Activated CD4-positive, alpha-beta T cell treated with anti-CD3 and anti-CD28 coated beads for 36 hours (primary cell): Measurements from ENCODE around the gene SLC35G3. TPM values are rescaled to one million over a fixed set of nuclear protein-coding genes. Genes with fewer than 3 reads are reported as not detected.
"Not testable (repeated sequence)": the region's sequence is repeated elsewhere in the genome, so short reads cannot be mapped to it uniquely, and the experiment has no call there.

Experiments
- ATAC-seq: fragments of 200-7000 bp; cut with Tn5 transposase; one replicate; pipeline ENCODE4 v1.10.0; 2021; ENCODE audit warnings: mild to moderate bottlenecking, moderate library complexity
- CTCF ChIA-PET: fragments of 350-600 bp; sonication (Branson Sonifier 250); formaldehyde crosslinking; loops from one replicate; lab custom pipeline; 2021; ENCODE audit warnings: antibody characterized with exemption; lab: Charles Lee
- POLR2A ChIA-PET: fragments of 350-600 bp; sonication (Branson Sonifier 250); formaldehyde crosslinking; loops from one replicate; lab custom pipeline; 2021; ENCODE audit warnings: antibody characterized with exemption, inconsistent platforms; lab: Charles Lee
- DNase-seq: peaks from one replicate; pipeline ENCODE4 v3.0.0-alpha.2; 2020
- H3K27ac Mint-ChIP-seq: one replicate; pipeline ENCODE4 v1.8.0; 2021; ENCODE audit warnings: mixed read lengths
- H3K27me3 Mint-ChIP-seq: one replicate; pipeline ENCODE4 v1.8.0; 2021; ENCODE audit warnings: mixed read lengths
- H3K36me3 Mint-ChIP-seq: one replicate; pipeline ENCODE4 v1.8.0; 2021; ENCODE audit warnings: low read depth, mixed read lengths
- H3K4me1 Mint-ChIP-seq: one replicate; pipeline ENCODE4 v1.8.0; 2021; ENCODE audit warnings: mixed read lengths
- H3K4me3 Mint-ChIP-seq: one replicate; pipeline ENCODE4 v1.8.0; 2021; ENCODE audit warnings: mild to moderate bottlenecking, moderate library complexity, mixed read lengths
- H3K9me3 Mint-ChIP-seq: one replicate; pipeline ENCODE4 v1.8.0; 2021; ENCODE audit warnings: low read depth, mixed read lengths
- intact Hi-C, 2 experiments: fragments of 100-400 bp; cut with DNase I in 1 of 2; cut with micrococcal nuclease in 1 of 2; formaldehyde crosslinking; loops; one replicate each; pipeline versions ENCODE4 v1.14.2 to v1.15.1; 2022 to 2024; cut with DNase I, micrococcal nuclease
- total RNA-seq, 2 experiments: library from RNA; stranded (reverse); gene quantifications; one replicate each; pipeline ENCODE4 v1.2.3, GENCODE V29; 2021

The SLC35G3 gene
- total RNA-seq, 2 experiments from 2014 or later: not detected

GRCh38 chr17:35187481-35187880 is 6.7 kb downstream of the SLC35G3 start:
- H3K27me3 Mint-ChIP-seq: no peaks in the 10 kb centered on the region
- no peak for DNase-seq
- H3K4me1 Mint-ChIP-seq: peaks cover 73% of the 10 kb centered on the region
- peaks cover 2% of the 10 kb centered on the region for H3K9me3 Mint-ChIP-seq
- H3K36me3 Mint-ChIP-seq: no peaks in the 10 kb centered on the region
- no peak overlapping the region for H3K4me3 Mint-ChIP-seq
- no peak for ATAC-seq
- intact Hi-C loops: no loop called here
- ChIA-PET POLR2A (no interaction called here), CTCF (interaction anchor here (1.2 kb wide), 1 partner anchor 9 kb away, joined by 3 read pairs; no protein-coding TSS in a partner anchor)
- H3K27ac Mint-ChIP-seq: no peak overlapping the region

GRCh38 chr17:35185849-35186248 is 8.3 kb downstream of the SLC35G3 start:
- Mint-ChIP-seq H3K9me3 (peaks cover 2% of the 10 kb centered on the region), H3K4me3 (no peak overlapping the region), H3K36me3 (no peaks in the 10 kb centered on the region), H3K27ac (no peak overlapping the region), H3K27me3 (no peaks in the 10 kb centered on the region), H3K4me1 (peaks cover 64% of the 10 kb centered on the region)
- intact Hi-C loops: no loop called here
- CTCF ChIA-PET: interaction anchor here (0.5 to 1.2 kb wide), 4 partner anchors 11 to 355 kb away, joined by 3 to 7 read pairs (median 4); no protein-coding TSS in a partner anchor
- POLR2A ChIA-PET: interaction anchor here (1.0 kb wide), 1 partner anchor 57 kb away, joined by 3 read pairs; the partner anchor contains the start of gene SLFN5
- peak; percentile 39 for DNase-seq
- peak; percentile 76 for ATAC-seq

- Mint-ChIP-seq H3K4me1 (peaks cover 57% of the 10 kb centered on the region), H3K4me3 (no peak overlapping the region), H3K36me3 (no peaks in the 10 kb centered on the region), H3K27ac (no peak overlapping the region), H3K27me3 (no peaks in the 10 kb centered on the region), H3K9me3 (no peaks in the 10 kb centered on the region)
- ATAC-seq: no peak
- no peak for DNase-seq
- intact Hi-C loops: no loop called here
- CTCF ChIA-PET: interaction anchor here (0.7 to 1.1 kb wide), 6 partner anchors 16 to 204 kb away, joined by 3 to 4 read pairs (median 4); no protein-coding TSS in a partner anchor
- POLR2A ChIA-PET: interaction anchor here (0.6 kb wide), 1 partner anchor 202 kb away, joined by 4 read pairs; no protein-coding TSS in a partner anchor
Measured at GRCh38 chr17:35184274-35184673, 9.9 kb downstream of the SLC35G3 start.

GRCh38 chr17:35183332-35183731 is 10.9 kb downstream of the SLC35G3 start:
- CTCF ChIA-PET: interaction anchor here (0.7 to 1.1 kb wide), 6 partner anchors 15 to 205 kb away, joined by 3 to 4 read pairs (median 4); no protein-coding TSS in a partner anchor
- peaks cover 52% of the 10 kb centered on the region for H3K4me1 Mint-ChIP-seq

GRCh38 chr17:35179379-35179778 is 14.8 kb downstream of the SLC35G3 start:
- intact Hi-C loops: loop anchor here in 1 of 2 experiments (5.0 kb wide), 1 partner anchor 33 kb away; no protein-coding TSS in a partner anchor
- Mint-ChIP-seq H3K4me1 (peaks cover 60% of the 10 kb centered on the region), H3K27ac (peak overlapping the region; percentile 51)
- CTCF ChIA-PET, POLR2A ChIA-PET, DNase-seq, H3K9me3 Mint-ChIP-seq, ATAC-seq, H3K36me3 Mint-ChIP-seq, H3K27me3 Mint-ChIP-seq, H3K4me3 Mint-ChIP-seq: not testable (repeated sequence)

More at GRCh38 chr17:35183332-35183731, 10.9 kb downstream of the SLC35G3 start:
- peak; percentile 45 for DNase-seq
- H3K9me3 Mint-ChIP-seq: no peaks in the 10 kb centered on the region
- ATAC-seq: peak; percentile 52
- no peak overlapping the region for H3K4me3 Mint-ChIP-seq
- POLR2A ChIA-PET: no interaction called here
- no peaks in the 10 kb centered on the region for H3K27me3 Mint-ChIP-seq
- no peak overlapping the region for H3K27ac Mint-ChIP-seq
- intact Hi-C loops: no loop called here
- no peaks in the 10 kb centered on the region for H3K36me3 Mint-ChIP-seq

GRCh38 chr17:35176897-35177296 is 17.3 kb downstream of the SLC35G3 start:
- peaks cover 54% of the 10 kb centered on the region for H3K4me1 Mint-ChIP-seq
- no peak overlapping the region for H3K4me3 Mint-ChIP-seq
- H3K36me3 Mint-ChIP-seq: no peaks in the 10 kb centered on the region
- H3K9me3 Mint-ChIP-seq: no peaks in the 10 kb centered on the region
- H3K27me3 Mint-ChIP-seq: no peaks in the 10 kb centered on the region
- CTCF ChIA-PET: interaction anchor here (1.3 kb wide), 1 partner anchor 361 kb away, joined by 3 read pairs; no protein-coding TSS in a partner anchor
- intact Hi-C loops: loop anchor here in 1 of 2 experiments (5.0 kb wide), 1 partner anchor 35 kb away; no protein-coding TSS in a partner anchor
- POLR2A ChIA-PET: no interaction called here
- ATAC-seq (no peak), DNase-seq (no peak)
- H3K27ac Mint-ChIP-seq: peak overlapping the region; percentile 82

- no peak for DNase-seq
- no peak overlapping the region for H3K4me3 Mint-ChIP-seq
- H3K36me3 Mint-ChIP-seq: no peaks in the 10 kb centered on the region
- ChIA-PET CTCF (interaction anchor here (0.9 to 1.3 kb wide), 3 partner anchors 137 to 363 kb away, joined by 3 to 4 read pairs (median 3); no protein-coding TSS in a partner anchor), POLR2A (no interaction called here)
- H3K27me3 Mint-ChIP-seq: no peaks in the 10 kb centered on the region
- no peak overlapping the region for H3K27ac Mint-ChIP-seq
- H3K4me1 Mint-ChIP-seq: peaks cover 62% of the 10 kb centered on the region
- intact Hi-C loops: loop anchor here in 1 of 2 experiments (5.0 kb wide), 1 partner anchor 36 kb away; no protein-coding TSS in a partner anchor
- no peaks in the 10 kb centered on the region for H3K9me3 Mint-ChIP-seq
- no peak for ATAC-seq
Measured at GRCh38 chr17:35175638-35176415, 18.4 kb downstream of the SLC35G3 start.

GRCh38 chr17:35174835-35175334 is 19.3 kb downstream of the SLC35G3 start:
- Mint-ChIP-seq H3K27me3 (no peaks in the 10 kb centered on the region), H3K4me3 (no peak overlapping the region), H3K4me1 (peaks cover 62% of the 10 kb centered on the region), H3K36me3 (no peaks in the 10 kb centered on the region), H3K9me3 (no peaks in the 10 kb centered on the region), H3K27ac (no peak overlapping the region)
- CTCF ChIA-PET: interaction anchor here (0.7 to 0.9 kb wide), 3 partner anchors 138 to 364 kb away, joined by 3 to 4 read pairs (median 3); no protein-coding TSS in a partner anchor
- DNase-seq (no peak), ATAC-seq (no peak)
- intact Hi-C loops: loop anchor here (5.0 kb wide), 4 partner anchors 37 to 572 kb away; partner anchors contain the start of gene SLFN11 (in 1 of the 2)
- POLR2A ChIA-PET: no interaction called here

- CTCF ChIA-PET: interaction anchor here (1.1 kb wide), 1 partner anchor 140 kb away, joined by 5 read pairs; no protein-coding TSS in a partner anchor
- not testable (repeated sequence) for ATAC-seq, H3K36me3 Mint-ChIP-seq, H3K9me3 Mint-ChIP-seq, H3K27me3 Mint-ChIP-seq, H3K27ac Mint-ChIP-seq, DNase-seq
- Mint-ChIP-seq H3K4me1 (peaks cover 49% of the 10 kb centered on the region), H3K4me3 (peak overlapping the region; percentile 21)
- intact Hi-C loops: loop anchor here (1.0 to 5.0 kb wide), 5 partner anchors 40 to 575 kb away; partner anchors contain the start of gene SLFN11 (in 1 of the 2)
- POLR2A ChIA-PET: interaction anchor here (0.8 kb wide), 1 partner anchor 16 kb away, joined by 3 read pairs; no protein-coding TSS in a partner anchor
Measured at GRCh38 chr17:35172321-35172720, 21.9 kb downstream of the SLC35G3 start.

- Mint-ChIP-seq H3K9me3 (no peaks in the 10 kb centered on the region), H3K27ac (peak overlapping the region; percentile 47)
Measured at GRCh38 chr17:35171834-35172233, 22.4 kb downstream of the SLC35G3 start.

More at GRCh38 chr17:35171834-35172233, 22.4 kb downstream of the SLC35G3 start:
- no peak overlapping the region for H3K4me3 Mint-ChIP-seq
- no peaks in the 10 kb centered on the region for H3K36me3 Mint-ChIP-seq
- ChIA-PET CTCF (interaction anchor here (0.6 to 1.6 kb wide), 4 partner anchors 361 to 575 kb away, joined by 3 to 12 read pairs (median 6); no protein-coding TSS in a partner anchor), POLR2A (interaction anchor here (1.2 kb wide), 1 partner anchor 315 kb away, joined by 3 read pairs; no protein-coding TSS in a partner anchor)
- intact Hi-C loops: loop anchor here (1.0 to 5.0 kb wide), 10 partner anchors 40 to 575 kb away; partner anchors contain the start of genes SLFN11 (in 1 of the 2) and SLFN5 (in 1 of the 2)
- H3K27me3 Mint-ChIP-seq: no peaks in the 10 kb centered on the region
- peaks cover 44% of the 10 kb centered on the region for H3K4me1 Mint-ChIP-seq
- ATAC-seq: peak; percentile 60
- no peak for DNase-seq
